K562 (cell line): ENCODE data around the gene CST7. TPM values are rescaled to one million over a fixed set of nuclear protein-coding genes. Genes with fewer than 3 reads are reported as not detected.

Source experiments
- ATAC-seq: fragments of 200-7000 bp; cut with Tn5 transposase; 3 replicates; pipeline ENCODE4 v1.9.1; 2020; ENCODE audit warnings: moderate library complexity
- BruUV-seq: library from RNA; stranded (reverse); fragments of 400-500 nt; replicated peaks from 2 replicates; lab custom pipeline; 2021; lab: Mats Ljungman, UMichigan
- CTCF ChIA-PET: fragments of 300-600 bp; formaldehyde crosslinking; extraction: SDS; loops from one replicate; lab custom pipeline; 2021; ENCODE audit warnings: low intra/inter-chr PET ratio; lab: Yijun Ruan, JAX
- POLR2A ChIA-PET: fragments of 300-600, 350-650 bp; sonication (Branson Sonifier 250); formaldehyde crosslinking; extraction: SDS; loops from one replicate; lab custom pipeline; 2021; ENCODE audit warnings: antibody characterized with exemption, inconsistent platforms; lab: Yijun Ruan, JAX
- DNase-seq, 4 experiments: peaks; one replicate each; pipeline versions ENCODE4 v3.0.0 to v3.0.0-alpha.2; 2011 to 2018; ENCODE audit warnings: low spot score in 3 of 4, mixed read lengths in 3 of 4; ENCODE audit errors: extremely low read depth in 1 of 4
- FAIRE-seq: peaks from 2 replicates; lab custom pipeline; 2011; peaks lifted over from hg19 to GRCh38; lab: Jason Lieb, UNC
- H2AFZ ChIP-seq: 2 replicates; pipeline ENCODE4 v1.6.0; 2011; ENCODE audit warnings: low read depth, low read length, control low read depth, inconsistent platforms
- H3K27ac ChIP-seq: fragments of 200-600 bp; 3 replicates; pipeline ENCODE4 v1.8.0; 2011; ENCODE audit warnings: low read depth, mild to moderate bottlenecking, control low read depth, inconsistent platforms, low read length, moderate library complexity, mixed read lengths; ENCODE audit errors: extremely low read depth
- H3K27me3 ChIP-seq, 2 experiments: fragments of 300-600 bp in 1 of 2; 2 replicates in 1 of 2; 3 replicates in 1 of 2; pipeline versions ENCODE4 v1.6.0 to v1.8.0; 2011; ENCODE audit warnings: inconsistent platforms in 2 of 2, low read length in 2 of 2, mild to moderate bottlenecking in 1 of 2, mixed read lengths in 1 of 2, moderate library complexity in 1 of 2; ENCODE audit not compliant: control insufficient read depth in 2 of 2, insufficient read depth in 2 of 2
- H3K36me3 ChIP-seq: fragments of 300-600 bp; 3 replicates; pipeline ENCODE4 v1.8.0; 2011; ENCODE audit warnings: mild to moderate bottlenecking, low read length, inconsistent platforms; ENCODE audit not compliant: control insufficient read depth, insufficient read depth
- H3K4me1 ChIP-seq, 2 experiments: fragments of 200-600 bp in 1 of 2; replicated peaks in 1 of 2; 2 replicates in 1 of 2; 3 replicates in 1 of 2; pipeline versions ENCODE4 v1.5.1 to v1.8.0; 2011; ENCODE audit warnings: inconsistent platforms in 2 of 2, low read length in 2 of 2, mild to moderate bottlenecking in 1 of 2, mixed read lengths in 1 of 2, moderate library complexity in 1 of 2; ENCODE audit not compliant: control insufficient read depth in 2 of 2, insufficient read depth in 2 of 2
- H3K4me2 ChIP-seq: 2 replicates; pipeline ENCODE4 v1.6.1; 2011; ENCODE audit warnings: low read length, control low read depth, inconsistent platforms, mixed read lengths; ENCODE audit not compliant: insufficient read depth
- H3K4me3 ChIP-seq: fragments of 200-600 bp; sonication (generic), shearing (Covaris generic); 2 replicates; pipeline ENCODE4 v1.5.1; 2016; ENCODE audit warnings: control low read depth, inconsistent platforms
- H3K79me2 ChIP-seq: fragments of 200-600 bp; 3 replicates; pipeline ENCODE4 v1.8.0; 2011; ENCODE audit warnings: low read length, inconsistent platforms; ENCODE audit not compliant: control insufficient read depth, insufficient read depth
- H3K9ac ChIP-seq, 2 experiments: 2 replicates each; pipeline versions ENCODE4 v1.6.0 to v1.6.1; 2011; ENCODE audit warnings: low read depth in 2 of 2, low read length in 2 of 2, control low read depth in 1 of 2, inconsistent platforms in 1 of 2, mild to moderate bottlenecking in 1 of 2, mixed read lengths in 1 of 2; ENCODE audit not compliant: insufficient read depth in 1 of 2
- H3K9me1 ChIP-seq: one replicate; pipeline ENCODE4 v1.6.0; 2011; ENCODE audit warnings: inconsistent platforms, mild to moderate bottlenecking, low read length, moderate library complexity; ENCODE audit not compliant: control insufficient read depth, insufficient read depth
- H3K9me3 ChIP-seq: replicated peaks from 2 replicates; pipeline ENCODE4 v1.5.1; 2011; ENCODE audit warnings: low read depth, low read length, inconsistent platforms; ENCODE audit not compliant: control insufficient read depth, insufficient read depth
- H4K20me1 ChIP-seq: replicated peaks from 2 replicates; pipeline ENCODE4 v1.6.1; 2011; ENCODE audit warnings: low read length, inconsistent platforms, mixed read lengths; ENCODE audit not compliant: control insufficient read depth, insufficient read depth
- CHD4 ChIP-seq: fragments of 200-600 bp; sonication (generic); IDR thresholded peaks from 3 replicates; pipeline ENCODE4 v1.6.1; 2012; ENCODE audit warnings: low read depth, mild to moderate bottlenecking, mixed read lengths, low read length, inconsistent platforms; ENCODE audit not compliant: insufficient read depth, insufficient replicate concordance, poor library complexity, severe bottlenecking
- DACH1 ChIP-seq: fragments of 450-650 bp; IDR thresholded peaks from 2 replicates; pipeline ENCODE4 v1.6.1; 2018; ENCODE audit not compliant: partially characterized antibody
- NR2C1 ChIP-seq, 2 experiments: fragments of 450-650 bp; IDR thresholded peaks; 2 replicates each; pipeline ENCODE4 v1.6.1; 2017; ENCODE audit warnings: mild to moderate bottlenecking in 2 of 2, antibody characterized with exemption in 1 of 2, inconsistent platforms in 1 of 2, missing compliant biosample characterization in 1 of 2, missing genetic modification characterization in 1 of 2
- ZNF3 ChIP-seq: fragments of 250-450 bp; sonication (Bioruptor Pico); IDR thresholded peaks from 2 replicates; pipeline ENCODE4 v1.5.0; 2021; ENCODE audit warnings: mild to moderate bottlenecking, moderate library complexity
- WGBS: fragments of 100-300 bp; shearing (Covaris generic); methylation state at CpG from one replicate; pipeline ENCODE4 v1.1.6; 2016; ENCODE audit warnings: low coverage, mixed read lengths; ENCODE audit not compliant: insufficient coverage; ENCODE audit errors: missing lambda C conversion rate; 5-methylcytosine and 5-hydroxymethylcytosine counted together
- in situ Hi-C: fragments of 300-500 bp; cut with MboI; formaldehyde crosslinking; loops from 4 replicates; pipeline ENCODE4 v1.15.0; 2018; ENCODE audit warnings: inconsistent platforms, mixed read lengths
- intact Hi-C: fragments of 100-400 bp; cut with micrococcal nuclease; formaldehyde crosslinking; loops from 2 replicates; pipeline ENCODE4 v1.14.2; 2022
- polyA plus RNA-seq, 8 experiments: library from polyadenylated mRNA; depleted of rRNA in 4 of 8; stranded (reverse) in 5 of 8; unstranded in 3 of 8; fragments of >200 nt; fragmentation: Nextera tagmentation in 2 of 8; fragmentation: Illumina TruSeq in 1 of 8; extraction: Ambion mirVana in 2 of 8; extraction: Trizol in 1 of 8; gene quantifications; 2 replicates each; pipeline versions ENCODE4 v1.2.1 to v1.2.3, GENCODE V29; 2011 to 2014; ENCODE audit warnings: inconsistent platforms in 1 of 8, missing spikeins in 1 of 8
- total RNA-seq, 7 experiments: library from RNA; depleted of rRNA in 6 of 7; stranded (reverse); fragments of >200 nt in 6 of 7; fragmentation: Illumina TruSeq in 2 of 7; extraction: Trizol in 2 of 7; gene quantifications; 2 replicates each; pipeline versions ENCODE4 v1.2.1 to v1.2.3, GENCODE V29; 2011 to 2021; ENCODE audit warnings: low replicate concordance in 1 of 7

Gene CST7
- total and polyA plus RNA-seq, 9 of the 15 experiments (the other 6 are each of a cell fraction or from before 2014, with no cell fraction given) = not detected

DNA sequence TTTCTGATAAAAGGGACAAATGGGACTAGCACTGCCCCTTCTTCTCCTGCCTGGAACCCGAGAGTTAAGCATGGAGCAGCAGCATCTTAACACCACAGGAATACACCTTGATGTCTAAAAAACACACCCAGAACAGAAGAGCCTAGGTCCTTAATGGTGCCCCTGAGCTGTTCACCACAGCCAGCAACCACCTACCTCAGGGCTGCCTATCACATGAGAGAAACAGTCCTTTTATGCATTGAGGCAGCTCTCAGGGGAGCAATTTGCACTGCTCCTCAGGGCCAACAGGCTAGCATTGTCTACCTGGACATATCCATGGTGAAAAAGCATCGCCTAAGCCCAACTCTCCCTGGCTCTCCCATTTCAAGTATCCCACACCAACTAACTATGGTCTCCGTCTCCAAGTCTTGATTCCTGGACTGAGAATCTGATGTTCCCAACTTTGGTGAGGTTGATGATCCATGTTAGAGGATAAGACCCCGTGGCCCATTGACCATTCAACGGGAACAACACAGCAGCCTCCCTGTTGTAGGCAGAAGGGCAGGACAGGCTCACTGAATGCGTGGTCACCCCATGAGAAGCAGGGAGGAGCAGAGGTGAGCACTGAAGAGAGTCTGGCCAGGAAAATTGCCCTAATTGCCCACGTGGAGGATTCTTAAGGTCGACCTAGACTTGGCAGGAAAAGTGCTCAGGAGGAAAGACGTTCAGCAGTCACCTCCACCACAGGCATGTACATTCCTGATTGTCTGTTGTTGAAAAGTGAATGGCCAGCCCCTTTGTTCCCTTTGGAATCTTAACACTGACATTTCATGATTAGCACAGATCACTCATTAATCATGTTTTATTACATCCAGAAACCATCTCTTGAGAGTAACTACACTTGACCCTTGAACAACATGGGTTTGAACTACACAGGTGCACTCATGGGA, 47.6 kb downstream of the CST7 start:
- H3K27me3 ChIP-seq = peaks cover 0 to 7% of the 10 kb centered on the region in 2 experiments; a peak in 3 of 5 replicates
- H3K4me1 ChIP-seq = peaks cover 4 to 11% of the 10 kb centered on the region in 2 experiments; a peak in 4 of 5 replicates
- no peaks in the 10 kb centered on the region for H3K9me1 ChIP-seq
- no peak for FAIRE-seq
- no peaks in the 10 kb centered on the region for H3K36me3 ChIP-seq
- intact Hi-C loops (loop anchor here (2.0 to 10.0 kb wide), 3 partner anchors 74 to 398 kb away; partner anchors contain the start of gene ABHD12), in situ Hi-C loops (no loop called here)
- no peaks in the 10 kb centered on the region; the same call in 1 of the 2 replicates for H4K20me1 ChIP-seq
- H3K4me3 ChIP-seq = no peak overlapping the region
- no peak for TF ChIP-seq DACH1
- no peak for TF ChIP-seq NR2C1 (IDR thresholded peaks at IDR 0.05)
- TF ChIP-seq NR2C1 (tag; IDR thresholded peaks at IDR 0.05) = no peak
- BruUV-seq = no TSS peak
- no peak for DNase-seq
- H3K27ac ChIP-seq = no peak overlapping the region
- no peak overlapping the region for H2AFZ ChIP-seq
- H3K9ac ChIP-seq = no peak overlapping the region
- no peak overlapping the region for H3K4me2 ChIP-seq
- 0% methylated on average over 9 of the region's 9 CpGs for WGBS
- no peaks in the 10 kb centered on the region for H3K9me3 ChIP-seq
- ATAC-seq = no peak
- POLR2A ChIA-PET = interaction anchor here (0.6 kb wide), 1 partner anchor 251 kb away, joined by 3 read pairs; the partner anchor contains the start of gene PYGB
- CTCF ChIA-PET = no interaction called here
- H3K79me2 ChIP-seq = peaks cover 7% of the 10 kb centered on the region; the same call in 2 of the 3 replicates

DNA sequence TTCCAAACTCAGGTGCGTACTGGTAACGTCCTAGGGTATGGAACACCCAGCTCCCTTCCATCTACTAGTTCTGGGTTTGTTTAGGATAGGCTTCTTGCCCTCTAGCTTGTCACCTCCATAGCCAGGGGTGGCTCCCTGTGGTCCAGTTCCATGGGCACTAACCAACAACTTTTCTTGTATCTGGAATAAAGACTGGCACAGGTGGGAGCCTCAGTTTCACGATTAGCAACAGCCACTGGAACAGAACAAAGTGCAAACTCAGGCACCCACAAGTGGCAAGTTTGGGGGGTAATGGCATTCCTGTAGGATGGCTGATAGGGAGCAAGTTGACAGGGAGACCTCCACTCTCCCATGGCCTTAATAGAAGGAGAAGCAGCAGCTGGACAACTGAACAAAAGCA, 49.1 kb downstream of the CST7 start:
- POLR2A ChIA-PET = no interaction called here
- DNase-seq (no peak), FAIRE-seq (no peak), ATAC-seq (no peak)
- H3K36me3 ChIP-seq = no peaks in the 10 kb centered on the region
- no peak overlapping the region for H3K4me2 ChIP-seq
- peaks cover 0 to 4% of the 10 kb centered on the region in 2 experiments; a peak in 2 of 5 replicates for H3K4me1 ChIP-seq
- no peaks in the 10 kb centered on the region for H3K9me3 ChIP-seq
- peaks cover 0 to 7% of the 10 kb centered on the region in 2 experiments; a peak in 3 of 5 replicates for H3K27me3 ChIP-seq
- H2AFZ ChIP-seq = no peak overlapping the region
- H3K4me3 ChIP-seq = no peak overlapping the region
- 3% methylated on average over 3 of the region's 3 CpGs for WGBS
- TF ChIP-seq ZNF3 (no peak), CHD4 (no peak)
- H3K9ac ChIP-seq = no peak overlapping the region
- no TSS peak for BruUV-seq
- CTCF ChIA-PET = no interaction called here
- intact Hi-C loops (loop anchor here (10.0 kb wide), 2 partner anchors 297 to 397 kb away; partner anchors contain the start of gene ABHD12), in situ Hi-C loops (no loop called here)
- H3K79me2 ChIP-seq = no peaks in the 10 kb centered on the region
- H4K20me1 ChIP-seq = no peaks in the 10 kb centered on the region; the same call in 1 of the 2 replicates
- H3K27ac ChIP-seq = no peak overlapping the region
- no peaks in the 10 kb centered on the region for H3K9me1 ChIP-seq
